MCF 10A (cell line): ENCODE measurements around the gene TESPA1. TPM values are rescaled to one million over a fixed set of nuclear protein-coding genes. Genes with fewer than 3 reads are reported as not detected.

ENCODE experiments used
- BruUV-seq: library from RNA; stranded (reverse); fragments of 400-500 nt; replicated peaks from 2 replicates; lab custom pipeline; 2021; lab: Mats Ljungman, UMichigan
- CTCF ChIA-PET: fragments of 300-600 bp; sonication (Branson Sonifier 250); formaldehyde crosslinking; extraction: SDS; loops from one replicate; lab custom pipeline; 2021; ENCODE audit warnings: antibody characterized with exemption, inconsistent platforms; lab: Yijun Ruan, JAX
- POLR2A ChIA-PET: fragments of 300-600, 350-650 bp; sonication (Branson Sonifier 250); formaldehyde crosslinking; extraction: SDS; loops from one replicate; lab custom pipeline; 2020; ENCODE audit warnings: antibody characterized with exemption, inconsistent platforms; lab: Yijun Ruan, JAX
- DNase-seq: peaks from one replicate; pipeline ENCODE4 v3.0.0-alpha.2; 2018; ENCODE audit not compliant: unreplicated experiment
- H3K27ac Mint-ChIP-seq: one replicate; pipeline ENCODE4 v1.8.0; 2022; ENCODE audit warnings: mild to moderate bottlenecking, low read depth, mixed read lengths; ENCODE audit not compliant: unreplicated experiment
- H3K27me3 Mint-ChIP-seq: one replicate; pipeline ENCODE4 v1.8.0; 2022; ENCODE audit warnings: mixed read lengths; ENCODE audit not compliant: insufficient read depth, unreplicated experiment
- H3K36me3 Mint-ChIP-seq: one replicate; pipeline ENCODE4 v1.8.0; 2022; ENCODE audit warnings: mild to moderate bottlenecking, moderate library complexity, mixed read lengths; ENCODE audit not compliant: insufficient read depth, unreplicated experiment
- H3K4me1 Mint-ChIP-seq: one replicate; pipeline ENCODE4 v1.8.0; 2022; ENCODE audit warnings: mixed read lengths; ENCODE audit not compliant: insufficient read depth, unreplicated experiment
- H3K4me3 Mint-ChIP-seq: one replicate; pipeline ENCODE4 v1.8.0; 2022; ENCODE audit warnings: mild to moderate bottlenecking, moderate library complexity, mixed read lengths; ENCODE audit not compliant: unreplicated experiment
- H3K9me3 Mint-ChIP-seq: one replicate; pipeline ENCODE4 v1.8.0; 2022; ENCODE audit warnings: mixed read lengths; ENCODE audit not compliant: unreplicated experiment
- intact Hi-C: fragments of 100-400 bp; cut with micrococcal nuclease; formaldehyde crosslinking; loops from 2 replicates; pipeline ENCODE4 v1.14.1; 2022
- total RNA-seq: library from RNA; stranded (reverse); gene quantifications from 2 replicates; pipeline ENCODE4 v1.2.3, GENCODE V29; 2022
- TF ChIP-seq, protein P1 (sequence below): fragments of 200-600 bp; IDR thresholded peaks from one replicate; pipeline ENCODE4 v1.8.0; 2022; ENCODE audit warnings: antibody characterized with exemption, mild to moderate bottlenecking; ENCODE audit not compliant: unreplicated experiment

The TESPA1 gene
- total RNA-seq, 1 experiment from 2014 or later, result not detected

DNA sequence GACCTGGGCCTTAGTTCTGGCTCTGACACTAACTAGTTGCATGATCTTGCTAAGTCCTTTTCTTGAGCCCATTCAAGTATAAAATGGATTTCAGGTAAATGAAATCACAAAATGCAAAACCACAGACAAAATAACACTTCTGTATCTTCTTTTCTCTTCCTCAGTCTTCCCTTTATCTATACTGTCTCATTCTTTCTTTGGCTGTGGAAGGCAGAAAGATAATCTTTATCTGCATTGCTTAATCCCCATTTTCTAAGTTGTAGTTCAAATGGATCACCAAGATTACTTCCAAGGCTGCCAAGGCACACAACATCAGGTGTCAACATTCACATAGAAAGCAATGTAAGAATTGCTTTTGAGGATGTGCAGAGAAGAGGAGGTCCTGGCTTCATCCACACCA is 30.3 kb downstream of the TESPA1 start:
- H3K9me3 Mint-ChIP-seq, result no peaks in the 10 kb centered on the region
- BruUV-seq, result no TSS peak
- H3K36me3 Mint-ChIP-seq, result no peaks in the 10 kb centered on the region

DNA sequence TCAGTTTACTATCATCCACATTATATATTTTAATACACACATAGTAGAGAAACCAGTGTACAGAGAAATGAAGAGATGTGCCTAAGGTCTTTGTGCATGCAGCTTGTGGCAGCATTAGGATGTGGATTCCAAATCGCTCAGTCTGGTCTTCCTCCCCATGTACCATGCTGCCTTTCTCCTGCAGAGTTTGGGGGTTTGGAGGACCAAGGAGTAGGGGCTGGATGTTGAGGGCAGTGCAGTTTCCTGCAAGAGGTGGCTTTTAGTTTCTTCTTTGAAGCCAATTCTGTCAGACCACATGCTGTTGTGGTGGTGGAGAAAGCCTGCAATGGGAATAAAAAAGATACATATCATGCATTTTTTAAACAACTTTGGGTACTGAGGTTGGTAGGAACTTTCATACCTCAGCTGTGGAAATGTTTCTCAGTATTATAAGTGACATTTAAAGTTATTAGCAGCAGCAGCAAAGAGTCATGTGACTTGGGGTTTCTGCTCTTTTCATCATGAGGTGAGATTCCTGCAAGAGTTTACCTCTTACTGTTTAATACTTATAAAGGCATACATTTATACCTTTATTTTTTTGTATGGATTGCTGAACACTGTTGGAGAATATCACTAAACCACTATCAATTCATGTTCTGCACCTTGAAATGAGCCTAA is 34.4 kb downstream of the TESPA1 start:
- TF ChIP-seq, protein P1, sequence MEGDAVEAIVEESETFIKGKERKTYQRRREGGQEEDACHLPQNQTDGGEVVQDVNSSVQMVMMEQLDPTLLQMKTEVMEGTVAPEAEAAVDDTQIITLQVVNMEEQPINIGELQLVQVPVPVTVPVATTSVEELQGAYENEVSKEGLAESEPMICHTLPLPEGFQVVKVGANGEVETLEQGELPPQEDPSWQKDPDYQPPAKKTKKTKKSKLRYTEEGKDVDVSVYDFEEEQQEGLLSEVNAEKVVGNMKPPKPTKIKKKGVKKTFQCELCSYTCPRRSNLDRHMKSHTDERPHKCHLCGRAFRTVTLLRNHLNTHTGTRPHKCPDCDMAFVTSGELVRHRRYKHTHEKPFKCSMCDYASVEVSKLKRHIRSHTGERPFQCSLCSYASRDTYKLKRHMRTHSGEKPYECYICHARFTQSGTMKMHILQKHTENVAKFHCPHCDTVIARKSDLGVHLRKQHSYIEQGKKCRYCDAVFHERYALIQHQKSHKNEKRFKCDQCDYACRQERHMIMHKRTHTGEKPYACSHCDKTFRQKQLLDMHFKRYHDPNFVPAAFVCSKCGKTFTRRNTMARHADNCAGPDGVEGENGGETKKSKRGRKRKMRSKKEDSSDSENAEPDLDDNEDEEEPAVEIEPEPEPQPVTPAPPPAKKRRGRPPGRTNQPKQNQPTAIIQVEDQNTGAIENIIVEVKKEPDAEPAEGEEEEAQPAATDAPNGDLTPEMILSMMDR, result no peak
- Mint-ChIP-seq H3K27me3 (no peaks in the 10 kb centered on the region), H3K4me1 (no peaks in the 10 kb centered on the region), H3K36me3 (no peaks in the 10 kb centered on the region), H3K27ac (no peak overlapping the region), H3K4me3 (no peak overlapping the region), H3K9me3 (no peaks in the 10 kb centered on the region)
- intact Hi-C loops, result no loop called here
- ChIA-PET POLR2A (no interaction called here), CTCF (interaction anchor here (0.9 to 1.0 kb wide), 2 partner anchors 191 to 201 kb away, joined by 3 read pairs; no protein-coding TSS in a partner anchor)
- DNase-seq, result no peak
- BruUV-seq, result no TSS peak

More for the DNA sequence above, 30.3 kb downstream of the TESPA1 start:
- ChIA-PET POLR2A (no interaction called here), CTCF (interaction anchor here (0.8 to 1.0 kb wide), 2 partner anchors 194 to 203 kb away, joined by 3 to 4 read pairs; no protein-coding TSS in a partner anchor)
- Mint-ChIP-seq H3K27me3 (peaks cover 11% of the 10 kb centered on the region), H3K4me3 (no peak overlapping the region), H3K4me1 (no peaks in the 10 kb centered on the region), H3K27ac (no peak overlapping the region)
- TF ChIP-seq, protein P1, result no peak
- intact Hi-C loops, result no loop called here
- DNase-seq, result no peak

DNA sequence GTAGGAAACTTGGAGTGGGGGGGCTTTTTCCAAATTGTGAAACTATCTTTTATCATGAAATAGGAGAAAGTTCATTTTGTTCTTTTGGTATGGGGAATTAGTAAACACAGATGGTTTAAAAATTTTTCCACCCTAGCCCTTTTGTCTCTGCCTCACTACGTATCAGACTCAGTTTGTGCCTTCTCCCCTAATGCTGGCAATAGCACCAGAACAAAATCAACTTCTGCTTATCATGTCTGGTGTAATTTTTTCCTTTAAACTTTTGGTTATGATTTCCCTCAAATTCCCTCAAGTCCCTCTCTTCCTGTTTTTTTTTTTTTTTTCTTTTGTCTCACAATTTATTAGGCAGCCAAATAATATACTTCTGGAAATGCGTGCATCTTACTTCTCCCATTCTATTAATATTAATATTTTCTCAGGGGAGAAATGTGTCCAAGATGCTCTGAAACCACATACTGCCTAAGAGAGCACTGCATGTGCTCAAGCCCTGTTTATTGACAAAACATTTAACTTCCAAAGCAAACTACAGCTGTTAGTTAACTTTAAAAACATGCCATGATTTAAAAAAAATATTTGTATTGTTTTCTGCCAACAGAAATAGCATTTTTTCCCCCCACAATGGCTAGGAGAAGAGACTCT is 35.4 kb downstream of the TESPA1 start:
- Mint-ChIP-seq H3K27ac (no peak overlapping the region), H3K36me3 (no peaks in the 10 kb centered on the region), H3K4me3 (no peak overlapping the region), H3K4me1 (no peaks in the 10 kb centered on the region), H3K9me3 (no peaks in the 10 kb centered on the region), H3K27me3 (no peaks in the 10 kb centered on the region)
- no peak for DNase-seq
- intact Hi-C loops, result no loop called here
- no TSS peak for BruUV-seq
- CTCF ChIA-PET, result interaction anchor here (0.9 to 1.2 kb wide), 3 partner anchors 9 to 200 kb away, joined by 3 to 5 read pairs (median 3); no protein-coding TSS in a partner anchor
- POLR2A ChIA-PET, result no interaction called here
- TF ChIP-seq, protein P1, result no peak

DNA sequence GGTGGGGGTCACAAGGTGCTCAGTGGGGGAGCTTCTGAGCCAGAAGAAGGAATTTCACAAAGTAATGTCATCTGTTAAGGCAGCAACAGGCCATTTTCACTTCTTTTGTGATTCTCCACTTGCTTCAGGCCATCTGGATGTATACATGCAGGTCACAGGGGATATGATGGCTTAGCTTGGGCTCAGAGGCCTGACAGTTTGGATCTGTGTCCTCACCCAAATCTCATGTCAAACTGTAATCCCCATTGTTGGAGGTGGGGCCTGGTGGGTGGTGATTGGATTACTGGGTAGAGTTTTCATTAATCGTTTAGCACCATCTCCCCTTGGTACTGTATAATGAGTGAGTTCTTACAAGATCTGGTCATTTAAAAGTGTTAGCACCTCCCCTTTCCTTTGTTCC is 36.4 kb downstream of the TESPA1 start:
- POLR2A ChIA-PET, result no interaction called here
- no peak for DNase-seq
- H3K27ac Mint-ChIP-seq, result no peak overlapping the region
- no peak overlapping the region for H3K4me3 Mint-ChIP-seq
- no peaks in the 10 kb centered on the region for H3K9me3 Mint-ChIP-seq
- intact Hi-C loops, result no loop called here
- TF ChIP-seq, protein P1, result no peak
- H3K27me3 Mint-ChIP-seq, result no peaks in the 10 kb centered on the region
- H3K36me3 Mint-ChIP-seq, result no peaks in the 10 kb centered on the region
- no TSS peak for BruUV-seq
- H3K4me1 Mint-ChIP-seq, result no peaks in the 10 kb centered on the region
- CTCF ChIA-PET, result interaction anchor here (0.6 to 1.2 kb wide), 3 partner anchors 10 to 119 kb away, joined by 3 to 5 read pairs (median 3); no protein-coding TSS in a partner anchor
